GM21390 (cell line): ENCODE results near the gene USH2A.
"Not testable (repeated sequence)": the region's sequence is repeated elsewhere in the genome, so short reads cannot be mapped to it uniquely, and the experiment has no call there.

Source experiments
- ATAC-seq: cut with Tn5 transposase; IDR thresholded peaks from one replicate; pipeline ENCODE4 v1.9.1; 2021; ENCODE audit not compliant: unreplicated experiment

USH2A gene

GRCh38 chr1:216416488-216416887, 6.8 kb downstream of the USH2A start:
- ATAC-seq = no peak

- no peak for ATAC-seq
Measured at GRCh38 chr1:216410026-216410425, 13.2 kb downstream of the USH2A start.

GRCh38 chr1:216390956-216391355, 32.3 kb downstream of the USH2A start:
- ATAC-seq = no peak

- no peak for ATAC-seq
Measured at GRCh38 chr1:216389774-216390173, 33.5 kb downstream of the USH2A start.

GRCh38 chr1:216388558-216388957, 34.7 kb downstream of the USH2A start:
- no peak for ATAC-seq

GRCh38 chr1:216387782-216388181, 35.5 kb downstream of the USH2A start:
- no peak for ATAC-seq

GRCh38 chr1:216379441-216379840, 43.8 kb downstream of the USH2A start:
- no peak for ATAC-seq

- no peak for ATAC-seq
Measured at GRCh38 chr1:216368249-216368648, 55.0 kb downstream of the USH2A start.

- no peak for ATAC-seq
Measured at GRCh38 chr1:216366979-216367378, 56.3 kb downstream of the USH2A start.

- no peak for ATAC-seq
Measured at GRCh38 chr1:216356945-216357344, 66.3 kb downstream of the USH2A start.

- no peak for ATAC-seq
Measured at GRCh38 chr1:216350186-216350585, 73.1 kb downstream of the USH2A start.

GRCh38 chr1:216346526-216346925, 76.7 kb downstream of the USH2A start:
- no peak for ATAC-seq

- not testable (repeated sequence) for ATAC-seq
Measured at GRCh38 chr1:216340542-216340941, 82.7 kb downstream of the USH2A start.

GRCh38 chr1:216332462-216332861, 90.8 kb downstream of the USH2A start:
- no peak for ATAC-seq

GRCh38 chr1:216332003-216332402, 91.2 kb downstream of the USH2A start:
- ATAC-seq = no peak

- no peak for ATAC-seq
Measured at GRCh38 chr1:216331211-216331610, 92.0 kb downstream of the USH2A start.

GRCh38 chr1:216330262-216330661, 93.0 kb downstream of the USH2A start:
- no peak for ATAC-seq

- no peak for ATAC-seq
Measured at GRCh38 chr1:216325946-216326345, 97.3 kb downstream of the USH2A start.

GRCh38 chr1:216325336-216325735, 97.9 kb downstream of the USH2A start:
- no peak for ATAC-seq

- no peak for ATAC-seq
Measured at GRCh38 chr1:216323344-216323743, 99.9 kb downstream of the USH2A start.

- ATAC-seq = no peak
Measured at GRCh38 chr1:216314379-216315095, 108.7 kb downstream of the USH2A start.

GRCh38 chr1:216310776-216311175, 112.5 kb downstream of the USH2A start:
- ATAC-seq = no peak

- no peak for ATAC-seq
Measured at GRCh38 chr1:216306830-216307229, 116.4 kb downstream of the USH2A start.
